ENCODE measurements around the gene ZC3H8.

The ZC3H8 gene

DNA sequence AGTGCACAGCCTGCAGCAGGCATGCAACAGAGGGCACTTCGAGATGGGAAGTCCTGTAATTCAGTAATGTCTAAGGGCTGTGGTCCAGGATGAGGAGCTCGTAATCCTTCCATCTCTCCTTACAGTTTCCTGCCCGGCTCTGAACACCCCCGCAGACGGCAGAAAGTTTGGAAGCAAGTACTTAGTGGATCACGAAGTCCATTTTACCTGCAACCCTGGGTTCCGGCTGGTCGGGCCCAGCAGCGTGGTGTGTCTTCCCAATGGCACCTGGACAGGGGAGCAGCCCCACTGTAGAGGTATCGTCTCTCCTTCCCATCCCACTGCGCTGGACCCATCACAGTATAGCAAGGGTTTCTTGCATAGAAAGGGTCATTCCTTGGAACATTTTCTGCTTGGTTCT is 90.0 kb downstream of the ZC3H8 start:
- no peak for DNase-seq (ENCODE audit: low read depth, low spot score)

DNA sequence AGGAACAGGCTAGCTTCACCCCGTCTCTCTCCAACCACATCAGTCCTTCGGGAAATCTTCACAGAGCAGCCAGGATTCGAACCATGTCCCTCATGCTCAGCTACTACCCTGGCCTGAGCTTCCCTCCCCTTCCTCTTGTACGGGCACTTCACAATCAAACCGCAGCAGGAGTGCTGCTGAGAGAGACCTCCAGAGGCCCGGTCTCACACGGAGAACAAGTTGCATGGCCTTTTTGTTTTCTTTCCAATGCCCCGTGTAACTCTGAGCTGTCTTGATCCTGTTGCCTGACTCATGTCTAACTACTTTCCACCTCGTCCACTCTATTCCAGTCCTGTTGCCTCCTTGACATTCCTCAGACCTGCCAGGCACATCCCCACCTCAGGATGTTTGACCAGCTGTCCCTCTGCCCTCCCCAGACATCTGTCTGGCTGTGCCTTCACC is 91.3 kb downstream of the ZC3H8 start:
- DNase-seq (ENCODE audit: low read depth, low spot score), result no peak

DNA sequence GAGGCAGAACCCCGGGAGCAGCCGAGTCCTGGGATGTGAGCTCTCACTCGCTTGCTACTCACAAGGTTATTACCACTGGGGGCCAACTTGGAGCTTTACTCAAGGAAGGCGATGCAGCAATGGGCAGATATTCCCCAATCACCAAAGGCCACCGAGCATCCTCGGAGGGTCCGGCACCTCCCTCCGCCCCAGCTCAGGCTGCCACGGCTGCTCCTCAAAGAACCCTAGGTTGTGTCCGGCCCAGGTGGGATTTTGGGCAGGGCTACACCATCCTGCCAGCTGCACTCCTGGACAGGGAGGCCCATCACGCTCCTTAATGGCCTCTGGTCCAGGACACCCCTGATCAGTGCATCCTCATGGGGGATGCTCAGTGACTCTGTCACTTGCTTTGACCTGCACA is 91.9 kb downstream of the ZC3H8 start:
- no peak for DNase-seq (ENCODE audit: low read depth, low spot score)

DNA sequence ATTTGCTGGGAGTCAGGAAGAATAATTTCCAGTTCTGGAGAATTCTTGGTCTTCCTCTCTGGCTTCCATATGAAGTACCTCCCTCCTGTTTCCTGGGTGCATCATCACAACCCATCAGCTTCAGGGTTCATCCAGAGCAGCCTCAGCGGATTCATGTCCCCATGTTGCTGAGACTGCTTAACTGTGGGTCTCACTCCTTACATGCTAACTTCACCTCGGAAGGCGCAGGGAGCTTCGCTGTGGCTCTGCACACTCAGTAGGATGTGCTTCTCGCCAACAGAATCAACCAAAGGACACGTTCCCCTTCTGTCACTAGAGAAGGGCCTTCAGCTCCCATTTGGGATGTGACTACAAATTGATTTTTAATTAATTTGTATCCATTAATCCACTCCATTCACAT is 92.5 kb downstream of the ZC3H8 start:
- DNase-seq (ENCODE audit: low read depth, low spot score), result no peak
